Pancreas (tissue), 10 donors: Measurements from ENCODE around the gene GDI2. TPM values are rescaled to one million over a fixed set of nuclear protein-coding genes. Genes with fewer than 3 reads are reported as not detected.

Source experiments
- ATAC-seq, 4 donors: fragments of 200-7000 bp; cut with Tn5 transposase; one replicate each; pipeline versions ENCODE4 v1.8.0 to v1.9.1; 2020; ENCODE audit warnings: mild to moderate bottlenecking in 4 of 4, moderate library complexity in 4 of 4
- DNase-seq, 6 donors: peaks; one replicate each; pipeline ENCODE4 v3.0.0-alpha.2; 2020
- FAIRE-seq: peaks from 2 replicates; lab custom pipeline; 2012; peaks lifted over from hg19 to GRCh38; lab: Jason Lieb, UNC
- H3K27ac ChIP-seq, 4 donors: fragments of 200-600 bp; sonication (generic); 1 replicate in 3 of 4; 2 replicates in 1 of 4; pipeline versions ENCODE4 v1.5.0 to v1.8.0; 2020
- H3K27me3 ChIP-seq, 4 donors: fragments of 200-600 bp; one replicate each; pipeline ENCODE4 v1.8.0; 2021
- H3K36me3 ChIP-seq, 3 donors: fragments of 200-600 bp; sonication (generic) in 1 of 3; one replicate each; pipeline versions ENCODE4 v1.5.0 to v1.8.0; 2020 to 2021
- H3K4me1 ChIP-seq, 3 donors: fragments of 200-600 bp; one replicate each; pipeline ENCODE4 v1.8.0; 2021
- H3K4me3 ChIP-seq, 4 donors: fragments of 200-600 bp; sonication (generic) in 2 of 4; one replicate each; pipeline versions ENCODE4 v1.5.0 to v1.8.0; 2020 to 2021
- H3K9me3 ChIP-seq, 4 donors: fragments of 200-600 bp; one replicate each; pipeline ENCODE4 v1.8.0; 2021
- WGBS, 2 donors: extraction: QIAGEN DNeasy Blood & Tissue Kit; methylation state at CpG; one replicate each; pipeline ENCODE4 v1.1.7; 2013; 5-methylcytosine and 5-hydroxymethylcytosine counted together
- intact Hi-C, 3 donors: fragments of 100-400 bp; cut with DNase I; formaldehyde crosslinking; loops; one replicate each; pipeline versions ENCODE4 v1.11.1 to v1.14.2; 2022
- polyA plus RNA-seq, 2 donors: library from polyadenylated mRNA; stranded (reverse); fragments of 200-250 nt; gene quantifications; one replicate each; pipeline ENCODE4 v1.2.3, GENCODE V29; 2013
- total RNA-seq, 6 donors: library from RNA; stranded (reverse); fragmentation: NEBNext Ultra II Directional in 4 of 6; extraction: Animal tissue kit (Norgen Biotek cat#: 25700) in 4 of 6; gene quantifications; one replicate each; pipeline versions ENCODE4 v1.2.1 to v1.2.4, GENCODE V29; 2021 to 2023
- TF ChIP-seq, protein P1 (sequence below), 4 donors: fragments of 200-600 bp; sonication (generic) in 3 of 4; IDR thresholded peaks; one replicate each; pipeline versions ENCODE4 v1.5.0 to v1.8.0; 2021; ENCODE audit warnings: antibody characterized with exemption in 4 of 4
- donor health status: healthy with polysubstance abuse.
- donor health status: DM: no; HTN: no; CAD: no; lungs with moderate emphysema.
- donor health status: DM: no; HTN: no; CAD: no.
- donor health status: control.
- donor health status: control.
- donor health status: Bipolar disorder and iron deficiency.
- donor health status: DM: yes; HTN: yes; CAD: no.
- donor health status: DM: no; HTN: no; CAD: no.
- donor health status: DM: no; HTN: no; CAD: no.
- donor health status: DM: yes; HTN: yes; CAD: no.

The GDI2 gene
- total and polyA plus RNA-seq, 8 donors: 46.5 to 171 (median 129) TPM

DNA sequence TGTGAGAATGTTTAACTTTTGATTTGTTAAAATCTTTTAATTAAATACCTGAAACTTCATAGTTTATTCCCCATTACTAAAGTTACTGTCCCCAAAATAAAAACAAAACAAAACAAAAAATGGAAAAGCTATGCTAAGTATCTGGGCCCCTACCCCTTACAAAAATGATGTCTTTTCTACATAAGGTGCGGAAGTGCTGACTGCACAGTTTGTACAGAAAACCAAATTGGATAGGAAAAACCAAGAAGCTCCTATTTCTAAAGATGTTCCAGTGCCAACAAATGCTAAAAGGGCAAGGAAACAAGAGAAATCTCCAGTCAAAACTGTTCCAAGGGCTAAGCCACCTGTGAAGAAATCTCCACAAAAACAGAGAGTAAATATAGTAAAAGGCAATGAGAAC, 78.1 kb downstream of the GDI2 start:
- DNase-seq: no peak
- Histone ChIP-seq H3K9me3 (no peaks in the 10 kb centered on the region), H3K27ac (no peak overlapping the region), H3K4me3 (no peak overlapping the region), H3K27me3 (no peaks in the 10 kb centered on the region), H3K36me3 (peaks cover 4 to 18% (median 6%) of the 10 kb centered on the region in 3 donors), H3K4me1 (no peaks in the 10 kb centered on the region)
- no peak for FAIRE-seq
- ATAC-seq: no peak
- TF ChIP-seq, protein P1, sequence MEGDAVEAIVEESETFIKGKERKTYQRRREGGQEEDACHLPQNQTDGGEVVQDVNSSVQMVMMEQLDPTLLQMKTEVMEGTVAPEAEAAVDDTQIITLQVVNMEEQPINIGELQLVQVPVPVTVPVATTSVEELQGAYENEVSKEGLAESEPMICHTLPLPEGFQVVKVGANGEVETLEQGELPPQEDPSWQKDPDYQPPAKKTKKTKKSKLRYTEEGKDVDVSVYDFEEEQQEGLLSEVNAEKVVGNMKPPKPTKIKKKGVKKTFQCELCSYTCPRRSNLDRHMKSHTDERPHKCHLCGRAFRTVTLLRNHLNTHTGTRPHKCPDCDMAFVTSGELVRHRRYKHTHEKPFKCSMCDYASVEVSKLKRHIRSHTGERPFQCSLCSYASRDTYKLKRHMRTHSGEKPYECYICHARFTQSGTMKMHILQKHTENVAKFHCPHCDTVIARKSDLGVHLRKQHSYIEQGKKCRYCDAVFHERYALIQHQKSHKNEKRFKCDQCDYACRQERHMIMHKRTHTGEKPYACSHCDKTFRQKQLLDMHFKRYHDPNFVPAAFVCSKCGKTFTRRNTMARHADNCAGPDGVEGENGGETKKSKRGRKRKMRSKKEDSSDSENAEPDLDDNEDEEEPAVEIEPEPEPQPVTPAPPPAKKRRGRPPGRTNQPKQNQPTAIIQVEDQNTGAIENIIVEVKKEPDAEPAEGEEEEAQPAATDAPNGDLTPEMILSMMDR (IDR thresholded peaks at IDR 0.05): no peak
- WGBS, 2 donors: 94 to 97% methylated on average over 1 of the region's 1 CpG
- intact Hi-C loops: no loop called here

DNA sequence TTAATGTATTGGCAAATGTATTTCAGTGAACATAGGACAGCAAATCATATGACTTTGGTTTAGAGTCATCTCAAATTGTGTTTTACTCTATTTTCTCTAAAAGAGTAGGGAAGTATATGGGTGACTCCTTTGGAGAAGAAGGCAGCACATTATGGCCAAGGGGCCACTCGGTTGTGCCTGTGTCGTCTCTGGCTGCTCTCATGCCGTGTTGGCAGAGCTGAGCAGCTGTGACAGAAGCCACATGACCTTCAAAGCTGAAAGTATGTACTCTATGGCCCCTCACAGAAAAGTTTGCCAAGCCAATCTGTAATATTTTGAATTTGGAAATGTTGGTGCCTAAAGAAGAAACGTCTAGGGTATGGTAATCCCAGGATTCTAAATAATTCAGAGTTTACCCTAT, 81.1 kb downstream of the GDI2 start:
- TF ChIP-seq, protein P1 (IDR thresholded peaks at IDR 0.05): no peak
- no peak for ATAC-seq
- H3K27me3 ChIP-seq: no peaks in the 10 kb centered on the region
- 62 to 64% methylated on average over 4 of the region's 4 CpGs for WGBS, 2 donors
- no peaks in the 10 kb centered on the region for H3K9me3 ChIP-seq
- FAIRE-seq: no peak
- intact Hi-C loops: no loop called here
- DNase-seq: no peak
- no peak overlapping the region for H3K27ac ChIP-seq
- H3K36me3 ChIP-seq: peaks cover 4 to 25% (median 7%) of the 10 kb centered on the region in 3 donors
- no peaks in the 10 kb centered on the region for H3K4me1 ChIP-seq
- no peak overlapping the region for H3K4me3 ChIP-seq

DNA sequence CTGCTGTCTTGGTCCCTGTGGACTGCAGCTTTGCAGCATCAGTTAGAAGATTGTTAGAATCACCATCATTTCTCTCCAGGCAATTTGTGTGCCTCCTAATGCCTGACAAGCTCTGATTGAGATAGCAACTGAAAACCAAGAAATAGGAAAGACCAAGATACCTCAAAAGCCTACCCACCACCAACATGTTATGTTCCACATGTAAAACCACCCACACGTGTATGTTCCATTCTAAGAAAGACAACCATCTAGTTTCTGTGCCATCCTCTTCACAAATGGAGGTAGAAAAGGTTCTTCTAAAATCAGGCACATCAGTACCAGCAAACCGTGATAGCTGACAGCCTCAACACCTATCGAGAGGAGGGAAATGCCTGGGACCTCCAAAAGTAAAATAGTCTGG, 81.7 kb downstream of the GDI2 start:
- Histone ChIP-seq H3K36me3 (peaks cover 4 to 25% (median 12%) of the 10 kb centered on the region in 3 donors), H3K4me1 (no peaks in the 10 kb centered on the region), H3K27ac (no peak overlapping the region), H3K9me3 (no peaks in the 10 kb centered on the region), H3K4me3 (no peak overlapping the region), H3K27me3 (no peaks in the 10 kb centered on the region)
- WGBS, 2 donors: 65 to 84% methylated on average over 3 of the region's 3 CpGs
- TF ChIP-seq, protein P1 (IDR thresholded peaks at IDR 0.05): no peak
- no peak for DNase-seq
- ATAC-seq: no peak
- intact Hi-C loops: no loop called here
- no peak for FAIRE-seq

DNA sequence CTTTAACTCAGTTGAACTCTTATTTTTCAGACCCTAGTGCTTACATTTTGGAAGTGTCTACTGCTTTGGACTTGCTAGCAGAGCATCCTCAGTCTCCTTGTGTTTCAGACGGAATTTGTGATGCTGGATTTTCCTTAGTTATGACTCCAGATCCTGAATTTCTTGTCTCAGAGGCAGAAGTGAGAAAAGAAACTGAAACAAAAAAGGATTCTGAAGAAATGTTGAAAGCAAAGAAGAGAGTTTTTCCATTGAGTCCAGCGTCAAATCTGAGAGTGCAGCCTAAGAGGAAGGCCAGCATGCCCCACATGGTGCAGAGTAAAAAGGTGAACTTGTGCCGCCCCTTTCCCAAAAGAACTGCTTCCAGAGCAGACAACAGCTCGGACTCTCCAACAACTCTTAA, 82.5 kb downstream of the GDI2 start:
- Histone ChIP-seq H3K36me3 (peaks cover 2 to 31% (median 12%) of the 10 kb centered on the region in 3 donors), H3K4me3 (no peak overlapping the region), H3K9me3 (no peaks in the 10 kb centered on the region), H3K4me1 (no peaks in the 10 kb centered on the region), H3K27me3 (no peaks in the 10 kb centered on the region), H3K27ac (no peak overlapping the region)
- no peak for FAIRE-seq
- 97 to 98% methylated on average over 4 of the region's 4 CpGs for WGBS, 2 donors
- DNase-seq: no peak
- intact Hi-C loops: no loop called here
- ATAC-seq: no peak
- TF ChIP-seq, protein P1 (IDR thresholded peaks at IDR 0.05): no peak

DNA sequence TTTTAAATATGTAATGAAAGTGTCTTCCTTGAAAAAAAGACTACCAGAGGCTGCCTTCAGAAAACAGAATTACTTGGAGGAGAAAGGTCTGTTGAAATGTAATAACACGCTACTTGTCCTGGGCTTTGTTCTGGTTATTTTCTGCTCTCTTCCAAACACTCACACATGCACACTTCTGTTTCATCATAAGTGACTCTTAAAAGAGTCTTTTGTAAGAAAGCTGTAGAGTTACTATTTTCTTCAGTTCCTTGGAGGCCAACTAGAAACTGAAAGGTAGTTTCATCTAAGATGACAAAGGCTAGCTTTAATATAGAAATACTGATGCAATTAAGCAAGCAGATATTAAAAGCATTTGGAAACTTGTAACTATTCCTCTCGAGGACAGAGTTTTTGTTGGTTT, 89.5 kb downstream of the GDI2 start:
- FAIRE-seq (no peak), DNase-seq (no peak), ATAC-seq (no peak)
- Histone ChIP-seq H3K9me3 (no peaks in the 10 kb centered on the region), H3K27ac (no peak overlapping the region), H3K36me3 (peaks cover 0 to 29% (median 9%) of the 10 kb centered on the region in 3 donors), H3K4me3 (no peak overlapping the region), H3K27me3 (no peaks in the 10 kb centered on the region), H3K4me1 (no peaks in the 10 kb centered on the region)
- intact Hi-C loops: no loop called here
- 89 to 91% methylated on average over 2 of the region's 2 CpGs for WGBS, 2 donors
- TF ChIP-seq, protein P1 (IDR thresholded peaks at IDR 0.05): no peak
